Stomach (tissue), 4 donors: ENCODE results near the gene KCND2.

Experiments used
- POLR2A ChIP-seq, 4 donors: fragments of 450-650 bp; IDR thresholded peaks; one replicate each; pipeline ENCODE4 v1.6.1; 2016; ENCODE audit warnings: antibody characterized with exemption in 4 of 4, control low read depth in 2 of 4, mild to moderate bottlenecking in 1 of 4, moderate library complexity in 1 of 4
- TF ChIP-seq, protein P1 (sequence below), 7 experiments: fragments of 450-650 bp in 4 of 7; fragments of 200-600 bp in 3 of 7; sonication (generic) in 3 of 7; IDR thresholded peaks; one replicate each; pipeline ENCODE4 v1.5.1; 2016 to 2019; ENCODE audit warnings: antibody characterized with exemption in 7 of 7, control low read depth in 2 of 7, mild to moderate bottlenecking in 1 of 7

DNA sequence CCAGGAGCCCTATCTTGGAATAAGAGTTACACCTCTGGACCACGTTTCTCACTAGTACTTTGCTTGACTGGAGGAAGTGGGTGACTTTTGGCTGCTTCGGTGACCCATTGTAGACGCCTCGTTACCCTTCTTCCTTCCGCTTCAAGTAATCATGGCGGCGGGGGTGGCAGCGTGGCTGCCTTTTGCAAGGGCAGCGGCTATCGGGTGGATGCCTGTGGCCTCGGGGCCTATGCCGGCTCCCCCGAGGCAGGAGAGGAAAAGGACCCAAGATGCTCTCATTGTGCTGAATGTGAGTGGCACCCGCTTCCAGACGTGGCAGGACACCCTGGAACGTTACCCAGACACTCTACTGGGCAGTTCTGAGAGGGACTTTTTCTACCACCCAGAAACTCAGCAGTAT is 1.5 kb downstream of the KCND2 start:
- TF ChIP-seq POLR2A (IDR thresholded peaks at IDR 0.05), result no peak
- TF ChIP-seq, protein P1, sequence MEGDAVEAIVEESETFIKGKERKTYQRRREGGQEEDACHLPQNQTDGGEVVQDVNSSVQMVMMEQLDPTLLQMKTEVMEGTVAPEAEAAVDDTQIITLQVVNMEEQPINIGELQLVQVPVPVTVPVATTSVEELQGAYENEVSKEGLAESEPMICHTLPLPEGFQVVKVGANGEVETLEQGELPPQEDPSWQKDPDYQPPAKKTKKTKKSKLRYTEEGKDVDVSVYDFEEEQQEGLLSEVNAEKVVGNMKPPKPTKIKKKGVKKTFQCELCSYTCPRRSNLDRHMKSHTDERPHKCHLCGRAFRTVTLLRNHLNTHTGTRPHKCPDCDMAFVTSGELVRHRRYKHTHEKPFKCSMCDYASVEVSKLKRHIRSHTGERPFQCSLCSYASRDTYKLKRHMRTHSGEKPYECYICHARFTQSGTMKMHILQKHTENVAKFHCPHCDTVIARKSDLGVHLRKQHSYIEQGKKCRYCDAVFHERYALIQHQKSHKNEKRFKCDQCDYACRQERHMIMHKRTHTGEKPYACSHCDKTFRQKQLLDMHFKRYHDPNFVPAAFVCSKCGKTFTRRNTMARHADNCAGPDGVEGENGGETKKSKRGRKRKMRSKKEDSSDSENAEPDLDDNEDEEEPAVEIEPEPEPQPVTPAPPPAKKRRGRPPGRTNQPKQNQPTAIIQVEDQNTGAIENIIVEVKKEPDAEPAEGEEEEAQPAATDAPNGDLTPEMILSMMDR (IDR thresholded peaks at IDR 0.05), result no peak
